H1 (cell line): ENCODE results near the gene LRRTM2. TPM values are rescaled to one million over a fixed set of nuclear protein-coding genes. Genes with fewer than 3 reads are reported as not detected.

ENCODE experiments used
- CHD2 ChIP-seq: IDR thresholded peaks from 2 replicates; pipeline ENCODE4 v1.6.1; 2012; ENCODE audit warnings: low read length, improper control_type of control experiment
- SAP30 ChIP-seq: fragments of 300-600 bp; sonication (generic); IDR thresholded peaks from 2 replicates; pipeline ENCODE4 v1.7.1; 2012; ENCODE audit warnings: low read length, moderate library complexity, mild to moderate bottlenecking, inconsistent platforms; ENCODE audit not compliant: insufficient read depth, insufficient replicate concordance
- SIN3A ChIP-seq, 2 experiments: IDR thresholded peaks in 1 of 2; conservative IDR thresholded peaks in 1 of 2; 2 replicates each; pipeline ENCODE4 v1.6.1; 2011 to 2012; ENCODE audit warnings: low read length in 2 of 2, improper control_type of control experiment in 1 of 2, low read depth in 1 of 2, mild to moderate bottlenecking in 1 of 2
- SIRT6 ChIP-seq: IDR thresholded peaks from one replicate; pipeline ENCODE4 v1.7.1; 2012; ENCODE audit warnings: low read length, inconsistent platforms
- TEAD4 ChIP-seq: IDR thresholded peaks from 2 replicates; pipeline ENCODE4 v1.6.1; 2012; ENCODE audit warnings: low read depth, low read length, inconsistent platforms, mixed read lengths
- polyA plus RNA-seq, 7 experiments: library from polyadenylated mRNA; depleted of rRNA in 3 of 7; stranded (reverse) in 5 of 7; unstranded in 2 of 7; fragments of >200 nt in 5 of 7; fragments of 200-250 nt in 2 of 7; gene quantifications; 1 replicate in 5 of 7; 2 replicates in 1 of 7; 4 replicates in 1 of 7; pipeline versions ENCODE4 v1.2.1 to v1.2.3, GENCODE V29; 2011 to 2013; ENCODE audit warnings: missing spikeins in 2 of 7, mixed read lengths in 2 of 7
- total RNA-seq: library from RNA; stranded (reverse); fragmentation: NEBNext Ultra II Directional; extraction: Animal tissue kit (Norgen Biotek cat#: 25700); gene quantifications from 2 replicates; pipeline ENCODE4 v1.2.1, GENCODE V29; 2021

LRRTM2 gene
- total and polyA plus RNA-seq, 2 of the 8 experiments (the other 6 are each of a cell fraction or from before 2014, with no cell fraction given) = not detected

DNA sequence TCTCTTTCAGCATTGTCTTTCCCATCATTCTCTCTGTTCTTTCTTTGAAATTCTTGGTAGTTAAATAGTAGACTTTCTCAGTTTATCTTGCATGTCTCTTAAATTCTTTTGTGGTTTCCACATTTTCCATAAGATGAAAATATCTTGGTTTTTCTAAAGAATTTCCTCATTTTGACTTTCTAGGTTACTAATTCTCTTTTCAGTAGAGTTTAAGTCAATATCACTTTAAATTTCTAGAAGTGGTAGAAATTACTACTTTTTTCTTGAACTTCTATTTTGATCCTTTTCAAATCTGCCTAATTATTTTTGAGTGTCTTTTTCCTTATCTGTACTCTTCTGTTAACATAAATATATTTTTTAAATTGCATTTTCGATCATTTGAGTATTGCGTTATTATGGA is 23.6 kb upstream of the LRRTM2 start (continued):
- no peak for TF ChIP-seq CHD2
- no peak for TF ChIP-seq SAP30
- no peak for TF ChIP-seq TEAD4
- TF ChIP-seq SIRT6 = no peak
- no peak for TF ChIP-seq SIN3A (conservative IDR thresholded peaks at IDR 0.05 in 1 of 2, IDR thresholded peaks at IDR 0.05 in 1 of 2; ENCODE audit: low read depth in 1 of 2, low read length in 2 of 2)
